PC-9 (cell line): ENCODE data around the gene APOL6.

Experiments used
- EZH2 ChIP-seq: fragments of 200-600 bp; sonication (generic); IDR thresholded peaks from 2 replicates; pipeline ENCODE4 v1.8.0; 2017; ENCODE audit warnings: antibody characterized with exemption, low read depth
- TF ChIP-seq, protein P1 (sequence below): fragments of 200-600 bp; sonication (generic); conservative IDR thresholded peaks from 2 replicates; pipeline ENCODE4 v1.6.1; 2017; ENCODE audit warnings: mixed run types, antibody characterized with exemption, mild to moderate bottlenecking, moderate library complexity

DNA sequence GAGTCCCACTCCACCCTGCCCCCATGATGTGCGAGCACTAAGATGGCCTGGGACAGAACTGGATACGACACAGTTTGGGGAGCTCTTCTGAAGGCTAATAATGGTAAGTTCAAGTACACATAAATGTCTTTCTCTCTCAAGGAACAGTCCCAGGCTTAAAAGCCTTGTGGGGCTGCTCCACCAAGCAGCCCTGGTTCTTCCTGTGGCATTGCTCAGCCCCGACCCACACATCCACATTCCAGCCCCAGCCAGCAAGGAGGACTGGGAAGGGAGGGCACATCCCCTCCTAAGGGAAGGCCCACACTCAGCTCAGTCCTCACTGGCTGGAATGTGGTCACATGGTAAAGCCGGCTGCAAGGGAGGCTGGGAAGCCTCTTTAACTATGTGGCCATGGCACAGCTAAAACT, 17.9 kb upstream of the APOL6 start:
- TF ChIP-seq, protein P1, sequence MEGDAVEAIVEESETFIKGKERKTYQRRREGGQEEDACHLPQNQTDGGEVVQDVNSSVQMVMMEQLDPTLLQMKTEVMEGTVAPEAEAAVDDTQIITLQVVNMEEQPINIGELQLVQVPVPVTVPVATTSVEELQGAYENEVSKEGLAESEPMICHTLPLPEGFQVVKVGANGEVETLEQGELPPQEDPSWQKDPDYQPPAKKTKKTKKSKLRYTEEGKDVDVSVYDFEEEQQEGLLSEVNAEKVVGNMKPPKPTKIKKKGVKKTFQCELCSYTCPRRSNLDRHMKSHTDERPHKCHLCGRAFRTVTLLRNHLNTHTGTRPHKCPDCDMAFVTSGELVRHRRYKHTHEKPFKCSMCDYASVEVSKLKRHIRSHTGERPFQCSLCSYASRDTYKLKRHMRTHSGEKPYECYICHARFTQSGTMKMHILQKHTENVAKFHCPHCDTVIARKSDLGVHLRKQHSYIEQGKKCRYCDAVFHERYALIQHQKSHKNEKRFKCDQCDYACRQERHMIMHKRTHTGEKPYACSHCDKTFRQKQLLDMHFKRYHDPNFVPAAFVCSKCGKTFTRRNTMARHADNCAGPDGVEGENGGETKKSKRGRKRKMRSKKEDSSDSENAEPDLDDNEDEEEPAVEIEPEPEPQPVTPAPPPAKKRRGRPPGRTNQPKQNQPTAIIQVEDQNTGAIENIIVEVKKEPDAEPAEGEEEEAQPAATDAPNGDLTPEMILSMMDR = no peak
- TF ChIP-seq EZH2 = no peak
